GM19328 (cell line): ENCODE results near the gene CRYBB3.
"Not testable (repeated sequence)": the region's sequence is repeated elsewhere in the genome, so short reads cannot be mapped to it uniquely, and the experiment has no call there.

Source experiments
- ATAC-seq: cut with Tn5 transposase; IDR thresholded peaks from one replicate; pipeline ENCODE4 v1.9.1; 2021; ENCODE audit warnings: mild to moderate bottlenecking, moderate library complexity; ENCODE audit not compliant: unreplicated experiment

CRYBB3 gene

DNA sequence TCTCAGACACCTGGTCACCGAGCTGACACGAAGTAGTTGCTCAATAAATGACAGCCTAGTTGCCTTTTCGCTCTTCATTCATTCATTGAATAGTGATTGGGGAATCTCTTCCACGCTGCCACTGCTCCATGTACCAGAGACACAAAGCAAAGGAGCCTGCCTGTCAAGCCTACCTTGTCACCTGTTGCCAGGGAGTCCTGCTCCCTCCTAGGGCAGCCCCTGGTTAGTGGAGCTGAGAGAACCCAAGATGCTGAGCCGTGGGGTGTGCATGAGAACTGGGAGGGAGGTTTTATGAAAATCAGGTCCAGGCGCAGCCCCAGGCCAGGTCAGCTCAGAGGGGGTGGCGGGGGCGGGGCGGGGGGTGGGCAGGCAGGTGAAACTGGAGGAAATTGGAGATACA lies 38.4 kb downstream of the CRYBB3 start:
- ATAC-seq: not testable (repeated sequence)

DNA sequence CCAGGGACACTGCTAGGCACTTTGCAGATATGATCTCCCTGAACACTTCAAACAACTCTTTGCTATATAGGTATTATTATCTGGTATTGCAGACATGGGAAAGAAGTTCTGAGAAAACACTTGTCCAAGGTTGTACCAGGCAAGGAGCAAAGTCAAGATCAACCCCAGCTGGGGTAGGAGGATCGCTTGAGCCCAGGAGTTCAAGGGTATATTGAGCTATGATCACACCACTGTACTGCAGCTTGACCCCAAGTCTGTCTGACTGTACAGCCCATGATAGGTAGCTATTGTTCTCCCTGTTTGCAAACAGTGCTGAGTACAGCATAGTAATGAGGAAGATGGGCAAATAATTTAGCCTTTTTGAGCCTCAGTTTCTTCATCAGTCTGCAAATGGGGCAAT lies 55.5 kb downstream of the CRYBB3 start:
- not testable (repeated sequence) for ATAC-seq
